Tibial nerve (tissue), 4 donors: ENCODE results near the gene ANAPC7. TPM values are rescaled to one million over a fixed set of nuclear protein-coding genes. Genes with fewer than 3 reads are reported as not detected.
"Not testable (repeated sequence)": the region's sequence is repeated elsewhere in the genome, so short reads cannot be mapped to it uniquely, and the experiment has no call there.

Experiments used
- DNase-seq, 2 donors: peaks; one replicate each; pipeline ENCODE4 v3.0.0-alpha.2; 2019; ENCODE audit warnings: low spot score in 2 of 2
- H3K27ac ChIP-seq, 4 donors: fragments of 200-600 bp; sonication (generic) in 3 of 4; one replicate each; pipeline ENCODE4 v1.5.1; 2017 to 2019; ENCODE audit warnings: mild to moderate bottlenecking in 1 of 4
- H3K27me3 ChIP-seq, 2 donors: fragments of 200-600 bp; sonication (generic) in 1 of 2; one replicate each; pipeline versions ENCODE4 v1.5.1 to v1.6.0; 2017 to 2019
- H3K36me3 ChIP-seq, 3 donors: fragments of 200-600 bp; sonication (generic); one replicate each; pipeline ENCODE4 v1.5.1; 2018 to 2019
- H3K4me1 ChIP-seq, 4 donors: fragments of 200-600 bp; sonication (generic) in 3 of 4; one replicate each; pipeline ENCODE4 v1.5.1; 2017 to 2019
- H3K4me3 ChIP-seq, 4 donors: fragments of 200-600 bp; sonication (generic) in 3 of 4; one replicate each; pipeline ENCODE4 v1.5.1; 2017 to 2019; ENCODE audit warnings: mild to moderate bottlenecking in 1 of 4, moderate library complexity in 1 of 4
- H3K9me3 ChIP-seq, 4 donors: fragments of 200-600 bp; sonication (generic) in 3 of 4; one replicate each; pipeline ENCODE4 v1.5.1; 2017 to 2019
- CTCF ChIP-seq, 5 experiments: fragments of 200-600 bp in 3 of 5; fragments of 450-650 bp in 2 of 5; sonication (generic) in 3 of 5; IDR thresholded peaks; one replicate each; pipeline ENCODE4 v1.5.1; 2016 to 2019; ENCODE audit warnings: antibody characterized with exemption in 5 of 5, mild to moderate bottlenecking in 3 of 5, moderate library complexity in 2 of 5
- EP300 ChIP-seq, 2 donors: sonication (generic); formaldehyde crosslinking; IDR thresholded peaks; one replicate each; pipeline ENCODE4 v1.6.1; 2017; ENCODE audit warnings: antibody characterized with exemption in 2 of 2, mild to moderate bottlenecking in 1 of 2
- POLR2A ChIP-seq, 2 donors: fragments of 450-650 bp; IDR thresholded peaks; one replicate each; pipeline ENCODE4 v1.6.1; 2017; ENCODE audit warnings: antibody characterized with exemption in 2 of 2, mild to moderate bottlenecking in 2 of 2, moderate library complexity in 2 of 2
- WGBS, 2 donors: methylation state at CpG; one replicate each; pipeline ENCODE4 v1.1.5; 2018; 5-methylcytosine and 5-hydroxymethylcytosine counted together
- total RNA-seq, 4 donors: library from RNA; depleted of rRNA; stranded (reverse); fragments of >200 nt; gene quantifications; one replicate each; pipeline ENCODE4 v1.1.0, GENCODE V29; 2016

The ANAPC7 gene
- total RNA-seq, 4 donors from 2014 or later: 26.3 to 46.7 (median 39.2) TPM

GRCh38 chr12:110379631-110380030, 23.9 kb downstream of the ANAPC7 start:
- Histone ChIP-seq H3K36me3 (peaks cover 0 to 97% (median 30%) of the 10 kb centered on the region in 3 donors), H3K4me1 (no peaks in the 10 kb centered on the region), H3K9me3 (no peaks in the 10 kb centered on the region), H3K27me3 (no peaks in the 10 kb centered on the region), H3K27ac (peak overlapping the region in 1 of 4 donors; percentile 17), H3K4me3 (no peak overlapping the region)
- DNase-seq: no peak
- 35 to 41% methylated on average over 2 of the region's 2 CpGs for WGBS, 2 donors
- TF ChIP-seq POLR2A (IDR thresholded peaks at IDR 0.05): no peak
- TF ChIP-seq EP300 (IDR thresholded peaks at IDR 0.05): no peak
- no peak for TF ChIP-seq CTCF (IDR thresholded peaks at IDR 0.05)

DNA sequence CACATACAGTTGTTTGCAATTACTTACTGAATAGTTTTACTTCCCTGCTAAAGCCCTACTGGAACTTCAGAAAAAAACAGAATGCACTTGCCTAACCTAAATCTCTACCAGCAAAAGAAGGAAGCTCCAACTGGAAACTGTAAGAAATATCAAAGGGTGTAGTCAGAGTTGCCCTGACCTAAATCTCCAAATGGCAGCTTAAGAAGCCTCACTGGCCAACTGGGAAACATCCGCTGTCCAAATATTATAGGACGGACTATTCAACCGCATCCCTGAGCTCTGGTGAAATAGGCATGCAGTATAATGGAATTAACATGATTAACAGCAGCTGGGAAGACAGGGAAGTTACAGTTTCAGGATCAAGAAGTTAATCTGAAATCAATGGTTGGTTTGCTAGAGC, 24.3 kb downstream of the ANAPC7 start:
- DNase-seq: no peak
- H3K27ac ChIP-seq: peak overlapping the region in 2 of 4 donors; percentile 2 to 17
- no peaks in the 10 kb centered on the region for H3K9me3 ChIP-seq
- H3K4me1 ChIP-seq: no peaks in the 10 kb centered on the region
- no peak for TF ChIP-seq EP300 (IDR thresholded peaks at IDR 0.05)
- TF ChIP-seq POLR2A (IDR thresholded peaks at IDR 0.05): no peak
- no peak for TF ChIP-seq CTCF (IDR thresholded peaks at IDR 0.05)
- H3K27me3 ChIP-seq: no peaks in the 10 kb centered on the region
- H3K4me3 ChIP-seq: no peak overlapping the region
- peaks cover 0 to 97% (median 30%) of the 10 kb centered on the region in 3 donors for H3K36me3 ChIP-seq
- WGBS, 2 donors: 82 to 83% methylated on average over 3 of the region's 3 CpGs

DNA sequence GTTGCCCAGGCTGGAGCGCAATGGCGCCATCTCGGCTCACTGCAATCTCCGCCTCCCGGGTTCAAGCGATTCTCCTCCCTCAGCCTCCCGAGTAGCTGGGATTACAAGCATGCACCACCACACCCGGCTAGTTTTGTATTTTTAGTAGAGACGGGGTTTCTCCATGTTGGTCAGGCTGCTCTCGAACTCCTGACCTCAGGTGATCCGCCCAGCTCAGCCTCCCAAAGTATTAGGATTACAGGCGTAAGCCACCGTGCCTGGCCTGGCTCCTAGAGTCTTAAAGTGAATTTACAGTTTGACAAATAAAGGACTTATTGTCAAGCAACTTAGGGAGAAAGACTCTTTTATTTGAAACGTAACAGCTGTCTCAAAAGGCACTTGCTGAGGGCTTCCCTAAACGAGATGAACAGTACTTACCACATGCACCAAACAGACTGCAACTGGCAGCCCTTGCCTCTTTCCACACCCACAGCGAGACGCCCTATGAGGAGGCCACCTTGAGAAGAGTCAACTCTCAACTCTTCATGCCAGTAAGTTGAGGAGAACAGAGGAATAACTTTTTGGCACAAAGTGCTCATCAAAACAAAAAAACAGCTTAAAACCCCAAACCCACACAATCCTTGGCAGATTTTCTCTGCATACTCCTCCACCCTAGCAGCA, 25.2 kb downstream of the ANAPC7 start:
- H3K27me3 ChIP-seq, H3K9me3 ChIP-seq, H3K4me1 ChIP-seq, DNase-seq, H3K4me3 ChIP-seq: not testable (repeated sequence)
- Histone ChIP-seq H3K36me3 (peaks cover 0 to 99% (median 30%) of the 10 kb centered on the region in 3 donors), H3K27ac (peak overlapping the region in 1 of 4 donors; percentile 2)
- 81 to 85% methylated on average over 17 of the region's 17 CpGs for WGBS, 2 donors

- WGBS, 2 donors: 73 to 81% methylated on average over 13 of the region's 13 CpGs
- Histone ChIP-seq H3K4me3 (no peak overlapping the region), H3K27ac (no peak overlapping the region), H3K36me3 (peaks cover 0 to 93% (median 10%) of the 10 kb centered on the region in 3 donors), H3K4me1 (peaks cover 0 to 18% (median 3%) of the 10 kb centered on the region in 4 donors), H3K9me3 (no peaks in the 10 kb centered on the region), H3K27me3 (no peaks in the 10 kb centered on the region)
- TF ChIP-seq POLR2A (IDR thresholded peaks at IDR 0.05) (no peak), CTCF (IDR thresholded peaks at IDR 0.05) (no peak), EP300 (IDR thresholded peaks at IDR 0.05) (no peak)
- DNase-seq: no peak
Measured at GRCh38 chr12:110373962-110374611, 29.4 kb downstream of the ANAPC7 start.

- Histone ChIP-seq H3K27ac (no peak overlapping the region), H3K36me3 (peaks cover 0 to 86% (median 6%) of the 10 kb centered on the region in 3 donors), H3K4me3 (no peak overlapping the region), H3K4me1 (peaks cover 0 to 18% (median 3%) of the 10 kb centered on the region in 4 donors), H3K9me3 (no peaks in the 10 kb centered on the region), H3K27me3 (no peaks in the 10 kb centered on the region)
- WGBS, 2 donors: 58 to 72% methylated on average over 2 of the region's 2 CpGs
- TF ChIP-seq CTCF (IDR thresholded peaks at IDR 0.05) (no peak), EP300 (IDR thresholded peaks at IDR 0.05) (no peak)
- no peak for DNase-seq
Measured at GRCh38 chr12:110373425-110373824, 30.1 kb downstream of the ANAPC7 start.
